Measurements from ENCODE around the gene SSH2. TPM values are rescaled to one million over a fixed set of nuclear protein-coding genes. Genes with fewer than 3 reads are reported as not detected.
A peak's percentile ranks its signal among the peaks of the same experiment; 100 is the strongest.

SSH2 gene
- total and polyA plus RNA-seq, 5 donors from 2014 or later: 27.2 to 90.4 (median 38.2) TPM

GRCh38 chr17:29769225-29769624 is 160.8 kb downstream of the SSH2 start:
- Mint-ChIP-seq H3K27ac (no peak overlapping the region), H3K4me1 (peaks cover 0 to 8% (median 4%) of the 10 kb centered on the region in 4 donors), H3K4me3 (no peak overlapping the region), H3K27me3 (no peaks in the 10 kb centered on the region), H3K36me3 (no peaks in the 10 kb centered on the region), H3K9me3 (peaks cover 0 to 2% (median 0%) of the 10 kb centered on the region in 7 donors)
- Histone ChIP-seq H3K9me3 (ENCODE audit: control insufficient read depth in 2 of 2, low read length in 2 of 2) (no peaks in the 10 kb centered on the region), H3K4me3 (ENCODE audit: low read depth, low read length) (no peak overlapping the region), H3K27ac (ENCODE audit: insufficient read depth, low read length, poor library complexity, severe bottlenecking) (no peak overlapping the region), H3K36me3 (ENCODE audit: control insufficient read depth, insufficient read depth, low read length) (no peaks in the 10 kb centered on the region), H3K27me3 (ENCODE audit: control insufficient read depth, insufficient read depth, low read length) (no peaks in the 10 kb centered on the region), H3K4me1 (ENCODE audit: control insufficient read depth, insufficient read depth, low read length, poor library complexity, severe bottlenecking) (no peaks in the 10 kb centered on the region)
- DNase-seq: no peak
- no peak for ATAC-seq (ENCODE audit: low read depth in 2 of 2)

GRCh38 chr17:29766796-29767327 is 163.2 kb downstream of the SSH2 start:
- Mint-ChIP-seq H3K9me3 (peaks cover 0 to 2% (median 0%) of the 10 kb centered on the region in 7 donors), H3K27me3 (no peaks in the 10 kb centered on the region), H3K4me1 (peaks cover 0 to 16% (median 8%) of the 10 kb centered on the region in 4 donors), H3K36me3 (no peaks in the 10 kb centered on the region), H3K4me3 (peak overlapping the region in 1 of 4 donors; percentile 28), H3K27ac (no peak overlapping the region)
- Histone ChIP-seq H3K36me3 (ENCODE audit: control insufficient read depth, insufficient read depth, low read length) (no peaks in the 10 kb centered on the region), H3K9me3 (ENCODE audit: control insufficient read depth in 2 of 2, low read length in 2 of 2) (no peaks in the 10 kb centered on the region), H3K27me3 (ENCODE audit: control insufficient read depth, insufficient read depth, low read length) (no peaks in the 10 kb centered on the region), H3K27ac (ENCODE audit: insufficient read depth, low read length, poor library complexity, severe bottlenecking) (no peak overlapping the region), H3K4me1 (ENCODE audit: control insufficient read depth, insufficient read depth, low read length, poor library complexity, severe bottlenecking) (peaks cover 4% of the 10 kb centered on the region), H3K4me3 (ENCODE audit: low read depth, low read length) (no peak overlapping the region)
- ATAC-seq (ENCODE audit: low read depth in 2 of 2) (no peak), DNase-seq (no peak)

- Histone ChIP-seq H3K36me3 (ENCODE audit: control insufficient read depth, insufficient read depth, low read length) (no peaks in the 10 kb centered on the region), H3K27me3 (ENCODE audit: control insufficient read depth, insufficient read depth, low read length) (no peaks in the 10 kb centered on the region), H3K4me3 (ENCODE audit: low read depth, low read length) (no peak overlapping the region), H3K9me3 (ENCODE audit: control insufficient read depth in 2 of 2, low read length in 2 of 2) (no peaks in the 10 kb centered on the region), H3K27ac (ENCODE audit: insufficient read depth, low read length, poor library complexity, severe bottlenecking) (no peak overlapping the region), H3K4me1 (ENCODE audit: control insufficient read depth, insufficient read depth, low read length, poor library complexity, severe bottlenecking) (peaks cover 13% of the 10 kb centered on the region)
- H3K27me3 Mint-ChIP-seq: no peaks in the 10 kb centered on the region
- peaks cover 5 to 31% (median 16%) of the 10 kb centered on the region in 4 donors for H3K4me1 Mint-ChIP-seq
- peaks cover 0 to under 1% (median 0%) of the 10 kb centered on the region in 7 donors for H3K9me3 Mint-ChIP-seq
- no peaks in the 10 kb centered on the region for H3K36me3 Mint-ChIP-seq
- no peak overlapping the region for H3K4me3 Mint-ChIP-seq
- H3K27ac Mint-ChIP-seq: peak overlapping the region; percentile 8 to 32 (median 29)
- ATAC-seq (ENCODE audit: low read depth in 2 of 2): no peak
- DNase-seq: no peak
Observed at GRCh38 chr17:29764748-29765147, 165.3 kb downstream of the SSH2 start.

- no peaks in the 10 kb centered on the region for H3K9me3 ChIP-seq (ENCODE audit: control insufficient read depth in 2 of 2, low read length in 2 of 2)
Observed at GRCh38 chr17:29764217-29764616, 165.8 kb downstream of the SSH2 start.

GRCh38 chr17:29763273-29763672 is 166.8 kb downstream of the SSH2 start:
- Histone ChIP-seq H3K27me3 (ENCODE audit: control insufficient read depth, insufficient read depth, low read length) (no peaks in the 10 kb centered on the region), H3K4me3 (ENCODE audit: low read depth, low read length) (no peak overlapping the region), H3K9me3 (ENCODE audit: control insufficient read depth in 2 of 2, low read length in 2 of 2) (no peaks in the 10 kb centered on the region), H3K27ac (ENCODE audit: insufficient read depth, low read length, poor library complexity, severe bottlenecking) (no peak overlapping the region), H3K4me1 (ENCODE audit: control insufficient read depth, insufficient read depth, low read length, poor library complexity, severe bottlenecking) (peaks cover 27% of the 10 kb centered on the region), H3K36me3 (ENCODE audit: control insufficient read depth, insufficient read depth, low read length) (no peaks in the 10 kb centered on the region)
- Mint-ChIP-seq H3K9me3 (no peaks in the 10 kb centered on the region), H3K4me1 (peaks cover 12 to 45% (median 25%) of the 10 kb centered on the region in 4 donors), H3K27ac (no peak overlapping the region), H3K4me3 (no peak overlapping the region), H3K27me3 (no peaks in the 10 kb centered on the region), H3K36me3 (no peaks in the 10 kb centered on the region)
- ATAC-seq (ENCODE audit: low read depth in 2 of 2): no peak
- no peak for DNase-seq

More at GRCh38 chr17:29764217-29764616, 165.8 kb downstream of the SSH2 start:
- Histone ChIP-seq H3K27ac (ENCODE audit: insufficient read depth, low read length, poor library complexity, severe bottlenecking) (no peak overlapping the region), H3K36me3 (ENCODE audit: control insufficient read depth, insufficient read depth, low read length) (no peaks in the 10 kb centered on the region), H3K4me1 (ENCODE audit: control insufficient read depth, insufficient read depth, low read length, poor library complexity, severe bottlenecking) (peaks cover 18% of the 10 kb centered on the region), H3K4me3 (ENCODE audit: low read depth, low read length) (no peak overlapping the region), H3K27me3 (ENCODE audit: control insufficient read depth, insufficient read depth, low read length) (no peaks in the 10 kb centered on the region)
- ATAC-seq (ENCODE audit: low read depth in 2 of 2): no peak
- Mint-ChIP-seq H3K9me3 (no peaks in the 10 kb centered on the region), H3K27me3 (no peaks in the 10 kb centered on the region), H3K4me3 (peak overlapping the region in 2 of 4 donors; percentile 43 to 65), H3K4me1 (peaks cover 10 to 36% (median 20%) of the 10 kb centered on the region in 4 donors), H3K27ac (no peak overlapping the region), H3K36me3 (no peaks in the 10 kb centered on the region)
- no peak for DNase-seq

GRCh38 chr17:29761040-29761761 is 168.8 kb downstream of the SSH2 start:
- peak overlapping the region; percentile 89 to 98 (median 98) for H3K27ac Mint-ChIP-seq
- H3K4me3 ChIP-seq (ENCODE audit: low read depth, low read length): peak overlapping the region; percentile 98
- no peaks in the 10 kb centered on the region for H3K9me3 Mint-ChIP-seq

GRCh38 chr17:29760279-29761039 is 169.6 kb downstream of the SSH2 start:
- Histone ChIP-seq H3K9me3 (ENCODE audit: control insufficient read depth in 2 of 2, low read length in 2 of 2) (no peaks in the 10 kb centered on the region), H3K4me3 (ENCODE audit: low read depth, low read length) (peak overlapping the region; percentile 98), H3K27ac (ENCODE audit: insufficient read depth, low read length, poor library complexity, severe bottlenecking) (peak overlapping the region; percentile 79), H3K4me1 (ENCODE audit: control insufficient read depth, insufficient read depth, low read length, poor library complexity, severe bottlenecking) (peaks cover 43% of the 10 kb centered on the region), H3K27me3 (ENCODE audit: control insufficient read depth, insufficient read depth, low read length) (no peaks in the 10 kb centered on the region), H3K36me3 (ENCODE audit: control insufficient read depth, insufficient read depth, low read length) (no peaks in the 10 kb centered on the region)
- no peaks in the 10 kb centered on the region for H3K27me3 Mint-ChIP-seq
- DNase-seq (peak in 2 of 3 donors; percentile 72 to 92), ATAC-seq (ENCODE audit: low read depth in 2 of 2) (peak; percentile 61 to 66)
- peaks cover 17 to 54% (median 38%) of the 10 kb centered on the region in 4 donors for H3K4me1 Mint-ChIP-seq
- peak overlapping the region; percentile 95 to 99 (median 96) for H3K4me3 Mint-ChIP-seq
- peak overlapping the region; percentile 89 to 98 (median 98) for H3K27ac Mint-ChIP-seq
- no peaks in the 10 kb centered on the region for H3K9me3 Mint-ChIP-seq
- no peaks in the 10 kb centered on the region for H3K36me3 Mint-ChIP-seq

More at GRCh38 chr17:29761040-29761761, 168.8 kb downstream of the SSH2 start:
- peaks cover 17 to 54% (median 37%) of the 10 kb centered on the region in 4 donors for H3K4me1 Mint-ChIP-seq
- H3K27me3 ChIP-seq (ENCODE audit: control insufficient read depth, insufficient read depth, low read length): no peaks in the 10 kb centered on the region
- H3K27me3 Mint-ChIP-seq: no peaks in the 10 kb centered on the region
- ATAC-seq (ENCODE audit: low read depth in 2 of 2) (peak; percentile 89 to 90), DNase-seq (peak; percentile 87 to 96 (median 94))
- H3K9me3 ChIP-seq (ENCODE audit: control insufficient read depth in 2 of 2, low read length in 2 of 2): no peaks in the 10 kb centered on the region
- H3K4me1 ChIP-seq (ENCODE audit: control insufficient read depth, insufficient read depth, low read length, poor library complexity, severe bottlenecking): peaks cover 43% of the 10 kb centered on the region
- peak overlapping the region; percentile 95 to 99 (median 96) for H3K4me3 Mint-ChIP-seq
- H3K36me3 Mint-ChIP-seq: no peaks in the 10 kb centered on the region
- H3K36me3 ChIP-seq (ENCODE audit: control insufficient read depth, insufficient read depth, low read length): no peaks in the 10 kb centered on the region
- peak overlapping the region; percentile 79 for H3K27ac ChIP-seq (ENCODE audit: insufficient read depth, low read length, poor library complexity, severe bottlenecking)

All from CD4-positive, CD25-positive, alpha-beta regulatory T cell (primary cell).